HepG2 (cell line): Measurements from ENCODE around the gene MPIG6B. TPM values are rescaled to one million over a fixed set of nuclear protein-coding genes. Genes with fewer than 3 reads are reported as not detected.

Experiments
- ARID4A ChIP-seq: sonication (generic); formaldehyde crosslinking; IDR thresholded peaks from 2 replicates; pipeline ENCODE4 v1.5.0; 2020; ENCODE audit warnings: mild to moderate bottlenecking, missing genetic modification reagents, borderline replicate concordance
- ARID5B ChIP-seq: IDR thresholded peaks from 2 replicates; pipeline ENCODE4 v1.4.0; 2020; ENCODE audit warnings: mild to moderate bottlenecking, missing genetic modification reagents
- BCL6 ChIP-seq: IDR thresholded peaks from 2 replicates; pipeline ENCODE4 v1.6.1; 2016; ENCODE audit warnings: missing genetic modification reagents, missing compliant biosample characterization
- CHD2 ChIP-seq: IDR thresholded peaks from 2 replicates; pipeline ENCODE4 v1.6.1; 2011; ENCODE audit warnings: low read depth, low read length, improper control_type of control experiment
- KAT8 ChIP-seq: IDR thresholded peaks from 2 replicates; pipeline ENCODE4 v1.6.1; 2016; ENCODE audit warnings: missing genetic modification reagents, missing compliant biosample characterization
- NR2F1 ChIP-seq, 2 experiments: fragments of 450-650 bp in 1 of 2; formaldehyde crosslinking in 1 of 2; IDR thresholded peaks; 2 replicates each; pipeline versions ENCODE4 v1.5.0 to v1.6.1; 2016 to 2020; ENCODE audit warnings: mild to moderate bottlenecking in 1 of 2, missing compliant biosample characterization in 1 of 2, missing genetic modification reagents in 1 of 2, moderate library complexity in 1 of 2
- NR2F6 ChIP-seq, 2 experiments: IDR thresholded peaks; 2 replicates each; pipeline ENCODE4 v1.6.1; 2016; ENCODE audit warnings: antibody characterized with exemption in 1 of 2, mild to moderate bottlenecking in 1 of 2
- SRF ChIP-seq: IDR thresholded peaks from 2 replicates; pipeline ENCODE4 v1.6.1; 2011; ENCODE audit warnings: mild to moderate bottlenecking, low read depth, low read length, moderate library complexity
- TEAD3 ChIP-seq: optimal IDR thresholded peaks from 2 replicates; pipeline ENCODE3; 2016; ENCODE audit warnings: borderline replicate concordance
- ZBTB33 ChIP-seq: sonication (generic); formaldehyde crosslinking; IDR thresholded peaks from 2 replicates; pipeline ENCODE4 v1.4.0; 2020; ENCODE audit warnings: missing genetic modification reagents
- ZNF367 ChIP-seq: sonication (generic); formaldehyde crosslinking; IDR thresholded peaks from 2 replicates; pipeline ENCODE4 v1.4.0; 2020; ENCODE audit warnings: missing genetic modification reagents, borderline replicate concordance
- ZNF414 ChIP-seq: sonication (generic); formaldehyde crosslinking; IDR thresholded peaks from 2 replicates; pipeline ENCODE4 v1.5.0; 2020; ENCODE audit warnings: missing genetic modification reagents
- ZNF572 ChIP-seq: sonication (generic); formaldehyde crosslinking; IDR thresholded peaks from 2 replicates; pipeline ENCODE4 v1.5.1; 2020; ENCODE audit warnings: mild to moderate bottlenecking, missing genetic modification reagents
- polyA plus RNA-seq, 8 experiments: library from polyadenylated mRNA; depleted of rRNA in 3 of 8; stranded (reverse) in 7 of 8; unstranded in 1 of 8; fragments of >200 nt; fragmentation: Illumina TruSeq in 4 of 8; extraction: Trizol in 4 of 8; gene quantifications; 2 replicates each; pipeline versions ENCODE4 v1.2.1 to v1.2.3, GENCODE V29; 2011 to 2016; ENCODE audit warnings: low read depth in 4 of 8, missing spikeins in 1 of 8, mixed read lengths in 1 of 8; ENCODE audit not compliant: insufficient read depth in 1 of 8
- total RNA-seq, 5 experiments: library from RNA; depleted of rRNA; stranded (reverse); fragments of >200 nt; fragmentation: Illumina TruSeq; extraction: Trizol; gene quantifications; 2 replicates each; pipeline ENCODE4 v1.2.3, GENCODE V29; 2016; ENCODE audit warnings: low read depth in 1 of 5

The MPIG6B gene
- total and polyA plus RNA-seq, 2 of the 13 experiments (the other 11 are each of a cell fraction or from before 2014, with no cell fraction given) = not detected

GRCh38 chr6:31775633-31776484, 52.7 kb downstream of the MPIG6B start (continued):
- TF ChIP-seq ARID4A (CRISPR knock-in tag) = peak; percentile 64; the same call in 1 of the 2 replicates
- TF ChIP-seq ZNF367 = no peak
- TF ChIP-seq BCL6 (CRISPR knock-in tag) = peak; percentile 97
- TF ChIP-seq ZBTB33 (CRISPR knock-in tag) = peak; percentile 53; the same call in 1 of the 2 replicates
- TF ChIP-seq ARID5B (CRISPR knock-in tag) = peak; percentile 58
- no peak for TF ChIP-seq SRF
- no peak for TF ChIP-seq CHD2
- peak; percentile 35; the same call in 1 of the 2 replicates for TF ChIP-seq NR2F6 (IDR thresholded peaks at IDR 0.05)
- TF ChIP-seq NR2F6 (CRISPR knock-in tag; IDR thresholded peaks at IDR 0.05) = peak; percentile 29; the same call in 1 of the 2 replicates
- TF ChIP-seq ZNF572 (CRISPR knock-in tag) = peak; percentile 88; the same call in 1 of the 2 replicates
- no peak for TF ChIP-seq KAT8 (CRISPR knock-in tag)
- 0 out of 2 replicates have a peak, but pooled peaks have one; percentile 53 for TF ChIP-seq ZNF414 (CRISPR knock-in tag)
- peak; percentile 25 to 72; a peak in 2 of 4 replicates for TF ChIP-seq NR2F1 (CRISPR knock-in tag; IDR thresholded peaks at IDR 0.05)
- peak; percentile 5 for TF ChIP-seq TEAD3
